C4-2B (cell line): Measurements from ENCODE around the gene ASPN.

Experiments used
- CTCF ChIP-seq: fragments of 450-650 bp; conservative IDR thresholded peaks from 2 replicates; pipeline ENCODE4 v1.5.1; 2017; ENCODE audit warnings: mild to moderate bottlenecking
- ZFX ChIP-seq: fragments of 450-650 bp; IDR thresholded peaks from 2 replicates; pipeline ENCODE4 v1.6.1; 2017

- TF ChIP-seq CTCF = no peak
- no peak for TF ChIP-seq ZFX
These were observed 3.0 kb downstream of the ASPN start for GRCh38 chr9:92479346-92479745.
